H1 (cell line): ENCODE results near the gene ST6GALNAC3. TPM values are rescaled to one million over a fixed set of nuclear protein-coding genes. Genes with fewer than 3 reads are reported as not detected.

Experiments
- CTCF ChIA-PET: fragments of 300-600 bp; sonication (Branson Sonifier 250); formaldehyde crosslinking; loops from one replicate; lab custom pipeline; 2021; ENCODE audit not compliant: partially characterized antibody; lab: Charles Lee
- POLR2A ChIA-PET: fragments of 300-600 bp; sonication (Branson Sonifier 250); formaldehyde crosslinking; loops from one replicate; lab custom pipeline; 2021; ENCODE audit warnings: inconsistent platforms; ENCODE audit not compliant: partially characterized antibody; lab: Charles Lee
- DNase-seq, 2 experiments: peaks; one replicate each; pipeline versions ENCODE4 v3.0.0 to v3.0.0-alpha.2; 2010 to 2022; ENCODE audit warnings: low spot score in 2 of 2, low read depth in 1 of 2, mixed read lengths in 1 of 2
- FAIRE-seq: peaks from 2 replicates; lab custom pipeline; 2011; peaks lifted over from hg19 to GRCh38; lab: Jason Lieb, UNC
- H2AFZ ChIP-seq: 2 replicates; pipeline ENCODE4 v1.8.1; 2012; ENCODE audit warnings: low read length, inconsistent platforms
- H2AK5ac ChIP-seq: 2 replicates; pipeline ENCODE4 v1.6.1; 2013; ENCODE audit warnings: low read depth, low read length
- H2BK120ac ChIP-seq: replicated peaks from 2 replicates; pipeline ENCODE3; 2013; ENCODE audit warnings: low read depth, low read length, inconsistent platforms
- H2BK12ac ChIP-seq: 2 replicates; pipeline ENCODE4 v1.6.1; 2013; ENCODE audit warnings: low read depth, low read length
- H2BK15ac ChIP-seq: 2 replicates; pipeline ENCODE4 v1.6.1; 2013; ENCODE audit warnings: low read length
- H2BK20ac ChIP-seq: 2 replicates; pipeline ENCODE4 v1.6.1; 2013; ENCODE audit warnings: low read length
- H2BK5ac ChIP-seq: 2 replicates; pipeline ENCODE4 v1.6.1; 2013; ENCODE audit warnings: low read depth, low read length
- H3K14ac ChIP-seq: 2 replicates; pipeline ENCODE4 v1.6.1; 2013; ENCODE audit warnings: inconsistent platforms; ENCODE audit not compliant: insufficient read length
- H3K18ac ChIP-seq: 2 replicates; pipeline ENCODE4 v1.6.1; 2013; ENCODE audit warnings: low read length; ENCODE audit errors: extremely low read depth
- H3K23ac ChIP-seq: 2 replicates; pipeline ENCODE4 v1.6.1; 2013; ENCODE audit warnings: inconsistent platforms; ENCODE audit not compliant: insufficient read length
- H3K23me2 ChIP-seq: 2 replicates; pipeline ENCODE4 v1.6.1; 2013; ENCODE audit warnings: low read depth, low read length
- H3K27ac ChIP-seq: 2 replicates; pipeline ENCODE4 v1.6.1; 2011; ENCODE audit warnings: low read depth, low read length, inconsistent platforms
- H3K27me3 ChIP-seq, 4 experiments: replicated peaks in 1 of 4; 1 replicate in 1 of 4; 2 replicates in 3 of 4; pipeline versions ENCODE4 v1.6.1 to v1.8.1; 2011 to 2013; ENCODE audit warnings: low read length in 3 of 4, mild to moderate bottlenecking in 3 of 4, inconsistent platforms in 2 of 4, mixed read lengths in 2 of 4, moderate library complexity in 1 of 4; ENCODE audit not compliant: control insufficient read depth in 3 of 4, insufficient read depth in 3 of 4; ENCODE audit errors: extremely low read depth in 1 of 4
- H3K36me3 ChIP-seq, 4 experiments: 2 replicates each; pipeline versions ENCODE4 v1.6.1 to v1.8.1; 2011 to 2013; ENCODE audit warnings: mild to moderate bottlenecking in 4 of 4, low read length in 3 of 4, moderate library complexity in 2 of 4, control low read depth in 1 of 4, inconsistent platforms in 1 of 4; ENCODE audit not compliant: insufficient read depth in 4 of 4, control insufficient read depth in 2 of 4
- H3K4ac ChIP-seq: replicated peaks from 2 replicates; pipeline ENCODE3; 2013; ENCODE audit warnings: low read length, low read depth, mixed read lengths, inconsistent platforms; ENCODE audit not compliant: insufficient read length
- H3K4me1 ChIP-seq, 4 experiments: replicated peaks in 1 of 4; 1 replicate in 1 of 4; 2 replicates in 3 of 4; pipeline versions ENCODE4 v1.6.1 to v1.8.1; 2011 to 2013; ENCODE audit warnings: low read length in 3 of 4, inconsistent platforms in 2 of 4, mixed read lengths in 1 of 4; ENCODE audit not compliant: insufficient read depth in 4 of 4, control insufficient read depth in 3 of 4
- H3K4me2 ChIP-seq, 2 experiments: 2 replicates each; pipeline versions ENCODE4 v1.6.1 to v1.8.1; 2011 to 2013; ENCODE audit warnings: low read depth in 2 of 2, low read length in 2 of 2, control low read depth in 1 of 2, inconsistent platforms in 1 of 2, mild to moderate bottlenecking in 1 of 2; ENCODE audit not compliant: insufficient read depth in 1 of 2
- H3K4me3 ChIP-seq, 4 experiments: fragments of 200-600, 300-600 bp in 1 of 4; sonication (generic), shearing (Covaris generic), sonication (Bioruptor Twin) in 1 of 4; 2 replicates each; pipeline versions ENCODE4 v1.5.1 to v1.8.1; 2011 to 2016; ENCODE audit warnings: low read length in 4 of 4, low read depth in 3 of 4, control low read depth in 2 of 4, inconsistent platforms in 2 of 4, mild to moderate bottlenecking in 2 of 4, mixed read lengths in 1 of 4, moderate library complexity in 1 of 4; ENCODE audit not compliant: insufficient read depth in 2 of 4; ENCODE audit errors: extremely low read depth in 1 of 4
- H3K56ac ChIP-seq: replicated peaks from 2 replicates; pipeline ENCODE3; 2013; ENCODE audit warnings: low read depth, mild to moderate bottlenecking, mixed read lengths, low read length, inconsistent platforms; ENCODE audit not compliant: insufficient read length
- H3K79me1 ChIP-seq: 2 replicates; pipeline ENCODE4 v1.6.1; 2013; ENCODE audit warnings: low read depth, low read length, control low read depth
- H3K79me2 ChIP-seq, 2 experiments: 2 replicates each; pipeline versions ENCODE4 v1.6.1 to v1.8.1; 2012 to 2013; ENCODE audit warnings: low read length in 2 of 2, mild to moderate bottlenecking in 2 of 2, inconsistent platforms in 1 of 2; ENCODE audit not compliant: insufficient read depth in 2 of 2, control insufficient read depth in 1 of 2
- H3K9ac ChIP-seq, 4 experiments: replicated peaks in 1 of 4; 1 replicate in 1 of 4; 2 replicates in 3 of 4; pipeline versions ENCODE4 v1.6.1 to v1.8.1; 2011 to 2013; ENCODE audit warnings: low read depth in 3 of 4, low read length in 3 of 4, control low read depth in 2 of 4, mild to moderate bottlenecking in 2 of 4, moderate library complexity in 2 of 4, inconsistent platforms in 1 of 4; ENCODE audit errors: extremely low read depth in 1 of 4
- H3K9me3 ChIP-seq, 2 experiments: 2 replicates each; pipeline versions ENCODE4 v1.6.1 to v1.8.1; 2012 to 2013; ENCODE audit warnings: mild to moderate bottlenecking in 2 of 2, moderate library complexity in 2 of 2, control low read depth in 1 of 2, inconsistent platforms in 1 of 2, low read depth in 1 of 2, low read length in 1 of 2, mixed read lengths in 1 of 2; ENCODE audit not compliant: insufficient read depth in 2 of 2
- H4K20me1 ChIP-seq, 2 experiments: replicated peaks in 1 of 2; 2 replicates each; pipeline versions ENCODE3 to v1.8.1; 2011 to 2013; ENCODE audit warnings: inconsistent platforms in 2 of 2, low read length in 2 of 2, mild to moderate bottlenecking in 1 of 2; ENCODE audit not compliant: insufficient read depth in 2 of 2, control insufficient read depth in 1 of 2
- H4K5ac ChIP-seq: 2 replicates; pipeline ENCODE4 v1.6.1; 2013; ENCODE audit warnings: low read length, low read depth, mixed read lengths, inconsistent platforms; ENCODE audit not compliant: insufficient read length
- H4K8ac ChIP-seq: 2 replicates; pipeline ENCODE4 v1.8.0; 2013; ENCODE audit warnings: mild to moderate bottlenecking, moderate library complexity, low read length, inconsistent platforms; ENCODE audit not compliant: insufficient read depth; ENCODE audit errors: extremely low read depth
- H4K91ac ChIP-seq: replicated peaks from 2 replicates; pipeline ENCODE3; 2013; ENCODE audit warnings: low read length, mixed read lengths, inconsistent platforms; ENCODE audit not compliant: insufficient read length
- ATF3 ChIP-seq: IDR thresholded peaks from 2 replicates; pipeline ENCODE4 v1.6.1; 2011; ENCODE audit warnings: low read depth, mild to moderate bottlenecking, low read length; ENCODE audit not compliant: insufficient read depth
- BRCA1 ChIP-seq: IDR thresholded peaks from 2 replicates; pipeline ENCODE4 v1.6.1; 2012; ENCODE audit warnings: low read depth, low read length, improper control_type of control experiment
- CBX5 ChIP-seq: fragments of 300-800, 300-1000 bp; sonication (generic); IDR thresholded peaks from 2 replicates; pipeline ENCODE4 v1.7.1; 2016; ENCODE audit warnings: antibody characterized with exemption, low read length, low read depth
- CEBPB ChIP-seq: IDR thresholded peaks from 2 replicates; pipeline ENCODE4 v1.6.1; 2012; ENCODE audit warnings: low read depth, low read length
- CHD1 ChIP-seq: IDR thresholded peaks from 2 replicates; pipeline ENCODE4 v1.6.1; 2012; ENCODE audit warnings: low read depth, low read length, improper control_type of control experiment
- GTF2F1 ChIP-seq: IDR thresholded peaks from 2 replicates; pipeline ENCODE4 v1.6.1; 2012; ENCODE audit warnings: low read depth, low read length, improper control_type of control experiment, borderline replicate concordance
- HDAC6 ChIP-seq: IDR thresholded peaks from one replicate; pipeline ENCODE4 v1.7.1; 2012; ENCODE audit warnings: low read depth, mild to moderate bottlenecking, inconsistent platforms, low read length, moderate library complexity
- JUN ChIP-seq: IDR thresholded peaks from 2 replicates; pipeline ENCODE4 v1.6.1; 2011; ENCODE audit warnings: low read depth, mild to moderate bottlenecking, improper control_type of control experiment, low read length
- JUND ChIP-seq: IDR thresholded peaks from 2 replicates; pipeline ENCODE4 v1.6.1; 2011; ENCODE audit warnings: mild to moderate bottlenecking, improper control_type of control experiment, low read length
- MAFK ChIP-seq: IDR thresholded peaks from 2 replicates; pipeline ENCODE4 v1.6.1; 2012; ENCODE audit warnings: low read depth, mild to moderate bottlenecking, improper control_type of control experiment, low read length
- NRF1 ChIP-seq: IDR thresholded peaks from 2 replicates; pipeline ENCODE4 v1.6.1; 2011; ENCODE audit warnings: mild to moderate bottlenecking, low read depth, low read length, improper control_type of control experiment
- POLR2A ChIP-seq, 2 experiments: IDR thresholded peaks; 1 replicate in 1 of 2; 2 replicates in 1 of 2; pipeline ENCODE4 v1.6.1; 2011; ENCODE audit warnings: low read depth in 2 of 2, low read length in 2 of 2, mild to moderate bottlenecking in 2 of 2; ENCODE audit errors: control extremely low read depth in 1 of 2
- SUZ12 ChIP-seq: fragments of 200-600 bp; sonication (generic); IDR thresholded peaks from 2 replicates; pipeline ENCODE4 v1.6.1; 2012; ENCODE audit warnings: mild to moderate bottlenecking, inconsistent platforms, low read length, moderate library complexity, mixed read lengths
- TBP ChIP-seq: IDR thresholded peaks from 2 replicates; pipeline ENCODE4 v1.6.1; 2011; ENCODE audit warnings: low read depth, low read length, improper control_type of control experiment
- WGBS, 2 experiments: shearing (Covaris generic) in 1 of 2; methylation state at CpG; one replicate each; pipeline versions ENCODE4 v1.1.6 to v1.1.7; 2013 to 2015; ENCODE audit warnings: low lambda C conversion rate in 2 of 2, mixed read lengths in 2 of 2, inconsistent platforms in 1 of 2, low coverage in 1 of 2, missing lambda C conversion rate in 1 of 2; ENCODE audit not compliant: insufficient replicate concordance in 2 of 2, insufficient coverage in 1 of 2, insufficient read length in 1 of 2; ENCODE audit errors: extremely low coverage in 1 of 2, missing lambda C conversion rate in 1 of 2; 5-methylcytosine and 5-hydroxymethylcytosine counted together
- polyA plus RNA-seq, 7 experiments: library from polyadenylated mRNA; depleted of rRNA in 3 of 7; stranded (reverse) in 5 of 7; unstranded in 2 of 7; fragments of >200 nt in 5 of 7; fragments of 200-250 nt in 2 of 7; gene quantifications; 1 replicate in 5 of 7; 2 replicates in 1 of 7; 4 replicates in 1 of 7; pipeline versions ENCODE4 v1.2.1 to v1.2.3, GENCODE V29; 2011 to 2013; ENCODE audit warnings: missing spikeins in 2 of 7, mixed read lengths in 2 of 7
- total RNA-seq: library from RNA; stranded (reverse); fragmentation: NEBNext Ultra II Directional; extraction: Animal tissue kit (Norgen Biotek cat#: 25700); gene quantifications from 2 replicates; pipeline ENCODE4 v1.2.1, GENCODE V29; 2021
- TF ChIP-seq, protein P1 (sequence below): IDR thresholded peaks from 2 replicates; pipeline ENCODE4 v1.6.1; 2012; ENCODE audit warnings: inconsistent platforms

ST6GALNAC3 gene
- total and polyA plus RNA-seq, 2 of the 8 experiments (the other 6 are each of a cell fraction or from before 2014, with no cell fraction given): 4.9 to 19.0 TPM

GRCh38 chr1:76138217-76138616 lies 63.7 kb downstream of the ST6GALNAC3 start:
- no peak overlapping the region for H3K23ac ChIP-seq
- H3K4me1 ChIP-seq: peaks cover 0 to 13% (median 6%) of the 10 kb centered on the region in 4 experiments; a peak in 5 of 7 replicates
- CTCF ChIA-PET: interaction anchor here (0.9 to 2.9 kb wide), 2 partner anchors 16 to 142 kb away, joined by 3 to 8 read pairs; no protein-coding TSS in a partner anchor
- no peak overlapping the region for H3K56ac ChIP-seq
- H3K9me3 ChIP-seq: no peaks in the 10 kb centered on the region
- no peaks in the 10 kb centered on the region; the same call in 1 of the 2 replicates for H3K23me2 ChIP-seq
- no peak overlapping the region for H3K4me3 ChIP-seq
- H3K18ac ChIP-seq: no peak overlapping the region
- no peak overlapping the region for H2BK20ac ChIP-seq
- no peak overlapping the region for H3K27ac ChIP-seq
- no peak overlapping the region for H3K4ac ChIP-seq
- no peak overlapping the region for H2AK5ac ChIP-seq
- H2BK5ac ChIP-seq: no peak overlapping the region
- no peak overlapping the region for H3K9ac ChIP-seq
- H4K5ac ChIP-seq: no peak overlapping the region
- no peak overlapping the region for H3K14ac ChIP-seq
- H3K36me3 ChIP-seq: no peaks in the 10 kb centered on the region
- POLR2A ChIA-PET: no interaction called here
- H4K20me1 ChIP-seq: no peaks in the 10 kb centered on the region
- WGBS, 2 experiments: 92% methylated on average over 1 of the region's 1 CpG; no CpG with 5 or more reads in 1 of the 2 experiments
- no peak overlapping the region for H4K8ac ChIP-seq
- no peak overlapping the region for H2BK12ac ChIP-seq
- H2BK15ac ChIP-seq: no peak overlapping the region
- no peaks in the 10 kb centered on the region for H3K79me2 ChIP-seq
- H3K79me1 ChIP-seq: peaks cover 2% of the 10 kb centered on the region; the same call in 1 of the 2 replicates
- H3K27me3 ChIP-seq: no peaks in the 10 kb centered on the region
- DNase-seq: no peak
- FAIRE-seq: no peak
- no peak overlapping the region for H4K91ac ChIP-seq
- H2AFZ ChIP-seq: no peak overlapping the region
- H3K4me2 ChIP-seq: no peak overlapping the region
- no peak overlapping the region for H2BK120ac ChIP-seq
- TF ChIP-seq GTF2F1 (no peak), ATF3 (no peak), JUND (no peak), SUZ12 (no peak), POLR2A (IDR thresholded peaks at IDR 0.05; ENCODE audit: control extremely low read depth in 1 of 2, low read depth in 2 of 2, low read length in 2 of 2) (no peak), NRF1 (no peak), CEBPB (no peak), BRCA1 (no peak), TBP (no peak), HDAC6 (no peak), CHD1 (no peak), CBX5 (no peak), JUN (no peak), MAFK (no peak)
- TF ChIP-seq, protein P1, sequence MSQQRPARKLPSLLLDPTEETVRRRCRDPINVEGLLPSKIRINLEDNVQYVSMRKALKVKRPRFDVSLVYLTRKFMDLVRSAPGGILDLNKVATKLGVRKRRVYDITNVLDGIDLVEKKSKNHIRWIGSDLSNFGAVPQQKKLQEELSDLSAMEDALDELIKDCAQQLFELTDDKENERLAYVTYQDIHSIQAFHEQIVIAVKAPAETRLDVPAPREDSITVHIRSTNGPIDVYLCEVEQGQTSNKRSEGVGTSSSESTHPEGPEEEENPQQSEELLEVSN: no peak
